K562 (cell line): Measurements from ENCODE around the gene BIRC7. TPM values are rescaled to one million over a fixed set of nuclear protein-coding genes. Genes with fewer than 3 reads are reported as not detected.

Experiments
- ATAC-seq: fragments of 200-7000 bp; cut with Tn5 transposase; 3 replicates; pipeline ENCODE4 v1.9.1; 2020; ENCODE audit warnings: moderate library complexity
- BruUV-seq: library from RNA; stranded (reverse); fragments of 400-500 nt; replicated peaks from 2 replicates; lab custom pipeline; 2021; lab: Mats Ljungman, UMichigan
- CTCF ChIA-PET: fragments of 300-600 bp; formaldehyde crosslinking; extraction: SDS; loops from one replicate; lab custom pipeline; 2021; ENCODE audit warnings: low intra/inter-chr PET ratio; lab: Yijun Ruan, JAX
- POLR2A ChIA-PET: fragments of 300-600, 350-650 bp; sonication (Branson Sonifier 250); formaldehyde crosslinking; extraction: SDS; loops from one replicate; lab custom pipeline; 2021; ENCODE audit warnings: antibody characterized with exemption, inconsistent platforms; lab: Yijun Ruan, JAX
- DNase-seq, 4 experiments: peaks; one replicate each; pipeline versions ENCODE4 v3.0.0 to v3.0.0-alpha.2; 2011 to 2018; ENCODE audit warnings: low spot score in 3 of 4, mixed read lengths in 3 of 4; ENCODE audit errors: extremely low read depth in 1 of 4
- FAIRE-seq: peaks from 2 replicates; lab custom pipeline; 2011; peaks lifted over from hg19 to GRCh38; lab: Jason Lieb, UNC
- H2AFZ ChIP-seq: 2 replicates; pipeline ENCODE4 v1.6.0; 2011; ENCODE audit warnings: low read depth, low read length, control low read depth, inconsistent platforms
- H3K27ac ChIP-seq: fragments of 200-600 bp; 3 replicates; pipeline ENCODE4 v1.8.0; 2011; ENCODE audit warnings: low read depth, mild to moderate bottlenecking, control low read depth, inconsistent platforms, low read length, moderate library complexity, mixed read lengths; ENCODE audit errors: extremely low read depth
- H3K27me3 ChIP-seq, 2 experiments: fragments of 300-600 bp in 1 of 2; 2 replicates in 1 of 2; 3 replicates in 1 of 2; pipeline versions ENCODE4 v1.6.0 to v1.8.0; 2011; ENCODE audit warnings: inconsistent platforms in 2 of 2, low read length in 2 of 2, mild to moderate bottlenecking in 1 of 2, mixed read lengths in 1 of 2, moderate library complexity in 1 of 2; ENCODE audit not compliant: control insufficient read depth in 2 of 2, insufficient read depth in 2 of 2
- H3K36me3 ChIP-seq: fragments of 300-600 bp; 3 replicates; pipeline ENCODE4 v1.8.0; 2011; ENCODE audit warnings: mild to moderate bottlenecking, low read length, inconsistent platforms; ENCODE audit not compliant: control insufficient read depth, insufficient read depth
- H3K4me1 ChIP-seq, 2 experiments: fragments of 200-600 bp in 1 of 2; replicated peaks in 1 of 2; 2 replicates in 1 of 2; 3 replicates in 1 of 2; pipeline versions ENCODE4 v1.5.1 to v1.8.0; 2011; ENCODE audit warnings: inconsistent platforms in 2 of 2, low read length in 2 of 2, mild to moderate bottlenecking in 1 of 2, mixed read lengths in 1 of 2, moderate library complexity in 1 of 2; ENCODE audit not compliant: control insufficient read depth in 2 of 2, insufficient read depth in 2 of 2
- H3K4me2 ChIP-seq: 2 replicates; pipeline ENCODE4 v1.6.1; 2011; ENCODE audit warnings: low read length, control low read depth, inconsistent platforms, mixed read lengths; ENCODE audit not compliant: insufficient read depth
- H3K4me3 ChIP-seq: fragments of 200-600 bp; sonication (generic), shearing (Covaris generic); 2 replicates; pipeline ENCODE4 v1.5.1; 2016; ENCODE audit warnings: control low read depth, inconsistent platforms
- H3K79me2 ChIP-seq: fragments of 200-600 bp; 3 replicates; pipeline ENCODE4 v1.8.0; 2011; ENCODE audit warnings: low read length, inconsistent platforms; ENCODE audit not compliant: control insufficient read depth, insufficient read depth
- H3K9ac ChIP-seq, 2 experiments: 2 replicates each; pipeline versions ENCODE4 v1.6.0 to v1.6.1; 2011; ENCODE audit warnings: low read depth in 2 of 2, low read length in 2 of 2, control low read depth in 1 of 2, inconsistent platforms in 1 of 2, mild to moderate bottlenecking in 1 of 2, mixed read lengths in 1 of 2; ENCODE audit not compliant: insufficient read depth in 1 of 2
- H3K9me1 ChIP-seq: one replicate; pipeline ENCODE4 v1.6.0; 2011; ENCODE audit warnings: inconsistent platforms, mild to moderate bottlenecking, low read length, moderate library complexity; ENCODE audit not compliant: control insufficient read depth, insufficient read depth
- H3K9me3 ChIP-seq: replicated peaks from 2 replicates; pipeline ENCODE4 v1.5.1; 2011; ENCODE audit warnings: low read depth, low read length, inconsistent platforms; ENCODE audit not compliant: control insufficient read depth, insufficient read depth
- H4K20me1 ChIP-seq: replicated peaks from 2 replicates; pipeline ENCODE4 v1.6.1; 2011; ENCODE audit warnings: low read length, inconsistent platforms, mixed read lengths; ENCODE audit not compliant: control insufficient read depth, insufficient read depth
- ATF2 ChIP-seq: sonication (generic); formaldehyde crosslinking; IDR thresholded peaks from 2 replicates; pipeline ENCODE4 v1.8.1; 2022; ENCODE audit warnings: missing genetic modification reagents
- BDP1 ChIP-seq: IDR thresholded peaks from 3 replicates; pipeline ENCODE4 v1.6.1; 2011; ENCODE audit not compliant: insufficient read length, insufficient read depth
- CAMTA2 ChIP-seq: fragments of 250-450 bp; sonication (Bioruptor Pico); conservative IDR thresholded peaks from 2 replicates; pipeline ENCODE4 v1.5.1; 2022
- CREM ChIP-seq: IDR thresholded peaks from 2 replicates; pipeline ENCODE4 v1.6.1; 2014; ENCODE audit warnings: antibody characterized with exemption, low read depth
- ELF4 ChIP-seq: fragments of 450-650 bp; formaldehyde crosslinking; IDR thresholded peaks from 2 replicates; pipeline ENCODE4 v1.4.0; 2022; ENCODE audit warnings: missing genetic modification characterization
- MBD1 ChIP-seq: fragments of 250-450 bp; sonication (Bioruptor Pico); IDR thresholded peaks from 2 replicates; pipeline ENCODE4 v1.8.0; 2022; ENCODE audit warnings: inconsistent platforms
- PRMT5 ChIP-seq: sonication (generic); formaldehyde crosslinking; IDR thresholded peaks from 2 replicates; pipeline ENCODE4 v1.5.0; 2020; ENCODE audit warnings: missing genetic modification reagents
- SETDB1 ChIP-seq: IDR thresholded peaks from one replicate; pipeline ENCODE4 v1.6.1; 2012; ENCODE audit warnings: low read length, control low read depth, inconsistent platforms
- UBTF ChIP-seq, 2 experiments: IDR thresholded peaks; 2 replicates each; pipeline ENCODE4 v1.6.1; 2012; ENCODE audit warnings: improper control_type of control experiment in 2 of 2, low read depth in 2 of 2, low read length in 2 of 2, borderline replicate concordance in 1 of 2
- ZNF133 ChIP-seq: fragments of 250-450 bp; sonication (Bioruptor Pico); IDR thresholded peaks from 2 replicates; pipeline ENCODE4 v1.4.0; 2020; ENCODE audit warnings: mild to moderate bottlenecking
- ZNF76 ChIP-seq: fragments of 250-450 bp; sonication (Bioruptor Pico); IDR thresholded peaks from 2 replicates; pipeline ENCODE4 v1.4.0; 2020; ENCODE audit warnings: mild to moderate bottlenecking, moderate library complexity, borderline replicate concordance
- WGBS: fragments of 100-300 bp; shearing (Covaris generic); methylation state at CpG from one replicate; pipeline ENCODE4 v1.1.6; 2016; ENCODE audit warnings: low coverage, mixed read lengths; ENCODE audit not compliant: insufficient coverage; ENCODE audit errors: missing lambda C conversion rate; 5-methylcytosine and 5-hydroxymethylcytosine counted together
- in situ Hi-C: fragments of 300-500 bp; cut with MboI; formaldehyde crosslinking; loops from 4 replicates; pipeline ENCODE4 v1.15.0; 2018; ENCODE audit warnings: inconsistent platforms, mixed read lengths
- intact Hi-C: fragments of 100-400 bp; cut with micrococcal nuclease; formaldehyde crosslinking; loops from 2 replicates; pipeline ENCODE4 v1.14.2; 2022
- polyA plus RNA-seq, 8 experiments: library from polyadenylated mRNA; depleted of rRNA in 4 of 8; stranded (reverse) in 5 of 8; unstranded in 3 of 8; fragments of >200 nt; fragmentation: Nextera tagmentation in 2 of 8; fragmentation: Illumina TruSeq in 1 of 8; extraction: Ambion mirVana in 2 of 8; extraction: Trizol in 1 of 8; gene quantifications; 2 replicates each; pipeline versions ENCODE4 v1.2.1 to v1.2.3, GENCODE V29; 2011 to 2014; ENCODE audit warnings: inconsistent platforms in 1 of 8, missing spikeins in 1 of 8
- total RNA-seq, 7 experiments: library from RNA; depleted of rRNA in 6 of 7; stranded (reverse); fragments of >200 nt in 6 of 7; fragmentation: Illumina TruSeq in 2 of 7; extraction: Trizol in 2 of 7; gene quantifications; 2 replicates each; pipeline versions ENCODE4 v1.2.1 to v1.2.3, GENCODE V29; 2011 to 2021; ENCODE audit warnings: low replicate concordance in 1 of 7

Gene BIRC7
- total and polyA plus RNA-seq, 9 of the 15 experiments (the other 6 are each of a cell fraction or from before 2014, with no cell fraction given), result 0.14 to 0.19 (median 0.16) TPM; not detected in 5

GRCh38 chr20:63216849-63217471 is 18.7 kb upstream of the BIRC7 start:
- POLR2A ChIA-PET, result interaction anchor here (0.6 kb wide), 1 partner anchor 220 kb away, joined by 3 read pairs; no protein-coding TSS in a partner anchor
- Histone ChIP-seq H3K27me3 (peaks cover 0 to 20% of the 10 kb centered on the region in 2 experiments; a peak in 3 of 5 replicates), H3K79me2 (peaks cover 38% of the 10 kb centered on the region), H3K4me2 (peak overlapping the region; percentile 76), H3K9me3 (no peaks in the 10 kb centered on the region), H2AFZ (peak overlapping the region; percentile 99), H4K20me1 (peaks cover 4% of the 10 kb centered on the region; the same call in 1 of the 2 replicates), H3K4me1 (peaks cover 17 to 41% of the 10 kb centered on the region in 2 experiments; a peak in 4 of 5 replicates), H3K27ac (no peak overlapping the region; the same call in 1 of the 3 replicates), H3K9me1 (no peaks in the 10 kb centered on the region), H3K36me3 (peaks cover 32% of the 10 kb centered on the region), H3K9ac (peak overlapping the region; percentile 68 to 89; a peak in 3 of 4 replicates), H3K4me3 (peak overlapping the region; percentile 90; the same call in 1 of the 2 replicates)
- FAIRE-seq, result no peak
- in situ Hi-C loops (no loop called here), intact Hi-C loops (no loop called here)
- no peak for DNase-seq
- 0 out of 3 replicates have a peak, but pooled peaks have one; percentile 2 for ATAC-seq
- BruUV-seq, result no TSS peak
- WGBS, result 67% methylated on average over 13 of the region's 13 CpGs
- CTCF ChIA-PET, result no interaction called here
- no peak for TF ChIP-seq MBD1 (CRISPR knock-in tag)
- TF ChIP-seq ELF4 (CRISPR knock-in tag), result no peak
- no peak for TF ChIP-seq SETDB1
- TF ChIP-seq CAMTA2 (CRISPR knock-in tag), result no peak
- TF ChIP-seq PRMT5 (CRISPR knock-in tag), result no peak
- no peak for TF ChIP-seq UBTF (IDR thresholded peaks at IDR 0.05; ENCODE audit: borderline replicate concordance in 1 of 2, low read depth in 2 of 2, low read length in 2 of 2)
- no peak for TF ChIP-seq ZNF133
- TF ChIP-seq CREM, result no peak
- TF ChIP-seq ATF2 (CRISPR knock-in tag), result no peak
- TF ChIP-seq ZNF76 (CRISPR knock-in tag), result no peak
- TF ChIP-seq BDP1, result no peak
